GM12891 (cell line): ENCODE data around the gene ST7.

ENCODE experiments used
- POLR2A ChIP-seq: IDR thresholded peaks from 2 replicates; pipeline ENCODE4 v1.6.1; 2011; ENCODE audit warnings: low read depth, low read length, control low read depth
- SPI1 ChIP-seq: IDR thresholded peaks from 2 replicates; pipeline ENCODE4 v1.6.1; 2011; ENCODE audit warnings: low read depth, low read length, control low read depth
- TAF1 ChIP-seq: IDR thresholded peaks from 2 replicates; pipeline ENCODE4 v1.6.1; 2011; ENCODE audit warnings: low read depth, low read length, control low read depth

DNA sequence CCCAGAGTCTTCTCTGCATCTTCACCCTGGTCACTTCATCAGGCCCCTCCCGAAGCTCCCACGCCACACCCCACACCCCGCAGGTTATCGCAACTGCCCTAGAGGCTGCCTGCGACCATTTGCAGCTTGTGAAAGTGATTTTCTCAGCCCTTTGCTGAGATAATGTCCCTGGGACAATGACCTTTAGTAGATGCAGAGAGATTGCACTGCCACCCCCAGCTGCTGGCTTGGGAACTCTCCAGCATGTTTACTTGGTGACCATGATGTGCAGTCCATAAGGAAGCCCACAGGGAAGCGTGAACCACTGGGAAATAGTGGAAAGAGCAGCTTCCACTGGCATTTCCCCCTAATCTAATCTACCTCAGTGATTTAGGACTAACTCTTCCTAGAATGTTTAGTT is 272.2 kb downstream of the ST7 start:
- no peak for TF ChIP-seq POLR2A
- no peak for TF ChIP-seq SPI1
- TF ChIP-seq TAF1, result no peak
